ENCODE measurements around the gene GRK3.
"Not testable (repeated sequence)": the region's sequence is repeated elsewhere in the genome, so short reads cannot be mapped to it uniquely, and the experiment has no call there.

Gene GRK3

GRCh38 chr22:25545146-25545545 lies 19.3 kb upstream of the GRK3 start:
- ChIA-PET POLR2A (no interaction called here), CTCF (interaction anchor here (1.0 kb wide), 1 partner anchor 13 kb away, joined by 4 read pairs; no protein-coding TSS in a partner anchor)
- no peak for DNase-seq (ENCODE audit: extremely low spot score)
- no peak for TF ChIP-seq ZNF384 (IDR thresholded peaks at IDR 0.05)
- no peak for TF ChIP-seq FOXA1 (IDR thresholded peaks at IDR 0.05)
- TF ChIP-seq L3MBTL2 (conservative IDR thresholded peaks at IDR 0.05) = no peak
- no peak for TF ChIP-seq BHLHE40 (IDR thresholded peaks at IDR 0.05; ENCODE audit: borderline replicate concordance)
- no peak for TF ChIP-seq CTBP1 (IDR thresholded peaks at IDR 0.05; ENCODE audit: borderline replicate concordance)
- TF ChIP-seq HDGF (IDR thresholded peaks at IDR 0.05; ENCODE audit: borderline replicate concordance) = no peak
- no peak for TF ChIP-seq SP1 (IDR thresholded peaks at IDR 0.05)

- no peak for TF ChIP-seq CTBP1 (IDR thresholded peaks at IDR 0.05; ENCODE audit: borderline replicate concordance)
- TF ChIP-seq FOXK2 (IDR thresholded peaks at IDR 0.05) = no peak
- TF ChIP-seq BHLHE40 (IDR thresholded peaks at IDR 0.05; ENCODE audit: borderline replicate concordance) = no peak
- POLR2A ChIA-PET = no interaction called here
- DNase-seq (ENCODE audit: extremely low spot score) = no peak
- CTCF ChIA-PET = no interaction called here
Observed at GRCh38 chr22:25545672-25546071, 18.8 kb upstream of the GRK3 start.

GRCh38 chr22:25546242-25546641 lies 18.2 kb upstream of the GRK3 start:
- ChIA-PET CTCF (no interaction called here), POLR2A (no interaction called here)
- DNase-seq (ENCODE audit: extremely low spot score) = no peak
- TF ChIP-seq L3MBTL2 (conservative IDR thresholded peaks at IDR 0.05) (no peak), CTBP1 (IDR thresholded peaks at IDR 0.05; ENCODE audit: borderline replicate concordance) (no peak), ELF4 (IDR thresholded peaks at IDR 0.05) (no peak), FOXM1 (IDR thresholded peaks at IDR 0.05; ENCODE audit: borderline replicate concordance) (no peak)

GRCh38 chr22:25546751-25547150 lies 17.7 kb upstream of the GRK3 start:
- ChIA-PET CTCF (no interaction called here), POLR2A (no interaction called here)
- no peak for DNase-seq (ENCODE audit: extremely low spot score)
- TF ChIP-seq HDGF (IDR thresholded peaks at IDR 0.05; ENCODE audit: borderline replicate concordance) = no peak
- no peak for TF ChIP-seq FOXA1 (IDR thresholded peaks at IDR 0.05)
- TF ChIP-seq BHLHE40 (IDR thresholded peaks at IDR 0.05; ENCODE audit: borderline replicate concordance) = no peak
- no peak for TF ChIP-seq SP1 (IDR thresholded peaks at IDR 0.05)
- TF ChIP-seq LEF1 (IDR thresholded peaks at IDR 0.05; ENCODE audit: borderline replicate concordance) = no peak
- no peak for TF ChIP-seq ARNT (IDR thresholded peaks at IDR 0.05)
- no peak for TF ChIP-seq L3MBTL2 (conservative IDR thresholded peaks at IDR 0.05)
- TF ChIP-seq FOXK2 (IDR thresholded peaks at IDR 0.05) = no peak
- no peak for TF ChIP-seq PKNOX1 (IDR thresholded peaks at IDR 0.05)
- TF ChIP-seq TARDBP (IDR thresholded peaks at IDR 0.05) = no peak
- TF ChIP-seq FOXM1 (IDR thresholded peaks at IDR 0.05; ENCODE audit: borderline replicate concordance) = no peak
- TF ChIP-seq SUZ12 (IDR thresholded peaks at IDR 0.05) = no peak
- no peak for TF ChIP-seq NFRKB (IDR thresholded peaks at IDR 0.05)
- TF ChIP-seq ELF4 (IDR thresholded peaks at IDR 0.05) = no peak
- TF ChIP-seq ZNF384 (IDR thresholded peaks at IDR 0.05) = no peak
- TF ChIP-seq CTBP1 (IDR thresholded peaks at IDR 0.05; ENCODE audit: borderline replicate concordance) = no peak

- CTCF ChIA-PET = no interaction called here
- POLR2A ChIA-PET = no interaction called here
- DNase-seq (ENCODE audit: extremely low spot score) = no peak
- TF ChIP-seq FOXM1 (IDR thresholded peaks at IDR 0.05; ENCODE audit: borderline replicate concordance) = no peak
- no peak for TF ChIP-seq NFRKB (IDR thresholded peaks at IDR 0.05)
- TF ChIP-seq TARDBP (IDR thresholded peaks at IDR 0.05) = no peak
- no peak for TF ChIP-seq ELF4 (IDR thresholded peaks at IDR 0.05)
- TF ChIP-seq CTBP1 (IDR thresholded peaks at IDR 0.05; ENCODE audit: borderline replicate concordance) = no peak
- TF ChIP-seq PKNOX1 (IDR thresholded peaks at IDR 0.05) = no peak
- TF ChIP-seq FOXK2 (IDR thresholded peaks at IDR 0.05) = no peak
- no peak for TF ChIP-seq ZNF384 (IDR thresholded peaks at IDR 0.05)
- TF ChIP-seq SP1 (IDR thresholded peaks at IDR 0.05) = no peak
- no peak for TF ChIP-seq BHLHE40 (IDR thresholded peaks at IDR 0.05; ENCODE audit: borderline replicate concordance)
Observed at GRCh38 chr22:25548866-25549464, 15.5 kb upstream of the GRK3 start.

GRCh38 chr22:25551396-25551795 lies 13.1 kb upstream of the GRK3 start:
- ChIA-PET CTCF (no interaction called here), POLR2A (no interaction called here)
- no peak for DNase-seq (ENCODE audit: extremely low spot score)
- TF ChIP-seq TARDBP (IDR thresholded peaks at IDR 0.05) (no peak), FOXA1 (IDR thresholded peaks at IDR 0.05) (no peak), HDGF (IDR thresholded peaks at IDR 0.05; ENCODE audit: borderline replicate concordance) (no peak), NFRKB (IDR thresholded peaks at IDR 0.05) (no peak), L3MBTL2 (conservative IDR thresholded peaks at IDR 0.05) (no peak), ELF4 (IDR thresholded peaks at IDR 0.05) (no peak), SUZ12 (IDR thresholded peaks at IDR 0.05) (no peak), ARNT (IDR thresholded peaks at IDR 0.05) (no peak), CTBP1 (IDR thresholded peaks at IDR 0.05; ENCODE audit: borderline replicate concordance) (no peak), PKNOX1 (IDR thresholded peaks at IDR 0.05) (no peak), ZNF384 (IDR thresholded peaks at IDR 0.05) (no peak), FOXK2 (IDR thresholded peaks at IDR 0.05) (no peak), FOXM1 (IDR thresholded peaks at IDR 0.05; ENCODE audit: borderline replicate concordance) (no peak), BHLHE40 (IDR thresholded peaks at IDR 0.05; ENCODE audit: borderline replicate concordance) (no peak), LEF1 (IDR thresholded peaks at IDR 0.05; ENCODE audit: borderline replicate concordance) (no peak), SP1 (IDR thresholded peaks at IDR 0.05) (no peak)

GRCh38 chr22:25552405-25552804 lies 12.1 kb upstream of the GRK3 start:
- POLR2A ChIA-PET; CTCF ChIA-PET; DNase-seq (ENCODE audit: extremely low spot score): not testable (repeated sequence)
